ENCODE results near the gene KAZN. TPM values are rescaled to one million over a fixed set of nuclear protein-coding genes. Genes with fewer than 3 reads are reported as not detected.

The KAZN gene
- polyA plus RNA-seq, 1 donor (not counting 4 experiments of a cell fraction or from before 2014, with no cell fraction given): 5.9 TPM

DNA sequence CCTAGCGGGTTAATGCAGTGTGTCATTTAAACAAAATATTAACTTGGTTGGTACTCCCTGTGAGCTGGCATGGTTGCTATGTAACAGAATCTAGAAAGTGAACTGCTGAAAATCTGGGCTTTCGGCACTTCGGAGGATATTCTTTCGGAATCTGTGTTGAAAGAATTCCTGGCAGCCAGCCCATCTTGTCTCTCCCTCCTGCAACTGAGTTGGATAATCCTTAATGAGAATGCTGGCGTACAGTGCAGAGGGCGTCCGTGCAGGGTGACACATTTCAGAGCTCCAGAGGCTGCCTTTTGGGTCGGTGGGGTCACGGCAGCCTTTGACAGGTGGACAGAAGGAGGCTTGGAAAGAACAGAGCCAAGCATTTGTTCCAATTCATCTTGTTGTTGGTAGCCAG lies 3.7 kb downstream of the KAZN start:
- no peak overlapping the region for H2AFZ ChIP-seq (ENCODE audit: control insufficient read depth, low read length)
- H3K27me3 ChIP-seq (ENCODE audit: control insufficient read depth, extremely low read depth, insufficient read depth, low read length): peaks cover 50% of the 10 kb centered on the region
- H3K36me3 ChIP-seq (ENCODE audit: control insufficient read depth in 2 of 2, extremely low read depth in 1 of 2, insufficient read depth in 2 of 2, low read length in 2 of 2): no peaks in the 10 kb centered on the region
- peaks cover 8% of the 10 kb centered on the region for H3K4me1 ChIP-seq (ENCODE audit: control insufficient read depth, extremely low read depth, insufficient read depth, low read length)
- no peak overlapping the region for H3K4me3 ChIP-seq (ENCODE audit: control insufficient read depth in 2 of 3, extremely low read depth in 1 of 3, insufficient read depth in 2 of 3, low read depth in 1 of 3, low read length in 3 of 3)
- dilution Hi-C loops (cut with MboI; ENCODE audit: extremely low pct_ligation_motif_present, low sequenced_read_pairs): no loop called here
- peak overlapping the region; percentile 25 for H3K4me2 ChIP-seq (ENCODE audit: control insufficient read depth, extremely low read depth, insufficient read depth, low read depth, low read length)
- DNase-seq (ENCODE audit: low read depth, low spot score) (no peak), FAIRE-seq (no peak)
- H3K9me1 ChIP-seq (ENCODE audit: control insufficient read depth, extremely low read depth, insufficient read depth, low read length): no peaks in the 10 kb centered on the region
- H3K79me2 ChIP-seq (ENCODE audit: control insufficient read depth, insufficient read depth, low read length): no peaks in the 10 kb centered on the region
- no peaks in the 10 kb centered on the region for H4K20me1 ChIP-seq (ENCODE audit: control insufficient read depth, extremely low read depth, insufficient read depth, low read length)
- no peak overlapping the region for H3K27ac ChIP-seq (ENCODE audit: control insufficient read depth, insufficient read depth, low read length)
- TF ChIP-seq, protein P1, sequence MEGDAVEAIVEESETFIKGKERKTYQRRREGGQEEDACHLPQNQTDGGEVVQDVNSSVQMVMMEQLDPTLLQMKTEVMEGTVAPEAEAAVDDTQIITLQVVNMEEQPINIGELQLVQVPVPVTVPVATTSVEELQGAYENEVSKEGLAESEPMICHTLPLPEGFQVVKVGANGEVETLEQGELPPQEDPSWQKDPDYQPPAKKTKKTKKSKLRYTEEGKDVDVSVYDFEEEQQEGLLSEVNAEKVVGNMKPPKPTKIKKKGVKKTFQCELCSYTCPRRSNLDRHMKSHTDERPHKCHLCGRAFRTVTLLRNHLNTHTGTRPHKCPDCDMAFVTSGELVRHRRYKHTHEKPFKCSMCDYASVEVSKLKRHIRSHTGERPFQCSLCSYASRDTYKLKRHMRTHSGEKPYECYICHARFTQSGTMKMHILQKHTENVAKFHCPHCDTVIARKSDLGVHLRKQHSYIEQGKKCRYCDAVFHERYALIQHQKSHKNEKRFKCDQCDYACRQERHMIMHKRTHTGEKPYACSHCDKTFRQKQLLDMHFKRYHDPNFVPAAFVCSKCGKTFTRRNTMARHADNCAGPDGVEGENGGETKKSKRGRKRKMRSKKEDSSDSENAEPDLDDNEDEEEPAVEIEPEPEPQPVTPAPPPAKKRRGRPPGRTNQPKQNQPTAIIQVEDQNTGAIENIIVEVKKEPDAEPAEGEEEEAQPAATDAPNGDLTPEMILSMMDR (optimal IDR thresholded peaks at IDR 0.05 in 1 of 3, IDR thresholded peaks at IDR 0.05 in 1 of 3, conservative IDR thresholded peaks at IDR 0.05 in 1 of 3; ENCODE audit: extremely low read depth in 1 of 3, insufficient read depth in 2 of 3, low read length in 3 of 3): no peak
- H3K9ac ChIP-seq (ENCODE audit: control insufficient read depth, extremely low read depth, insufficient read depth, low read length): no peak overlapping the region
- no peaks in the 10 kb centered on the region for H3K9me3 ChIP-seq (ENCODE audit: control insufficient read depth, low read depth, low read length)

- no peaks in the 10 kb centered on the region for H3K79me2 ChIP-seq (ENCODE audit: control insufficient read depth, insufficient read depth, low read length)
- dilution Hi-C loops (cut with MboI; ENCODE audit: extremely low pct_ligation_motif_present, low sequenced_read_pairs): no loop called here
- no peak overlapping the region for H3K4me2 ChIP-seq (ENCODE audit: control insufficient read depth, extremely low read depth, insufficient read depth, low read depth, low read length)
- H2AFZ ChIP-seq (ENCODE audit: control insufficient read depth, low read length): no peak overlapping the region
- DNase-seq (ENCODE audit: low read depth, low spot score) (no peak), FAIRE-seq (no peak)
- H3K27ac ChIP-seq (ENCODE audit: control insufficient read depth, insufficient read depth, low read length): no peak overlapping the region
- no peaks in the 10 kb centered on the region for H3K36me3 ChIP-seq (ENCODE audit: control insufficient read depth in 2 of 2, extremely low read depth in 1 of 2, insufficient read depth in 2 of 2, low read length in 2 of 2)
- H3K9me1 ChIP-seq (ENCODE audit: control insufficient read depth, extremely low read depth, insufficient read depth, low read length): no peaks in the 10 kb centered on the region
- peaks cover 8% of the 10 kb centered on the region for H3K4me1 ChIP-seq (ENCODE audit: control insufficient read depth, extremely low read depth, insufficient read depth, low read length)
- H3K9me3 ChIP-seq (ENCODE audit: control insufficient read depth, low read depth, low read length): no peaks in the 10 kb centered on the region
- peaks cover 35% of the 10 kb centered on the region for H3K27me3 ChIP-seq (ENCODE audit: control insufficient read depth, extremely low read depth, insufficient read depth, low read length)
- no peak overlapping the region for H3K4me3 ChIP-seq (ENCODE audit: control insufficient read depth in 2 of 3, extremely low read depth in 1 of 3, insufficient read depth in 2 of 3, low read depth in 1 of 3, low read length in 3 of 3)
- no peak overlapping the region for H3K9ac ChIP-seq (ENCODE audit: control insufficient read depth, extremely low read depth, insufficient read depth, low read length)
- TF ChIP-seq, protein P1 (optimal IDR thresholded peaks at IDR 0.05 in 1 of 3, IDR thresholded peaks at IDR 0.05 in 1 of 3, conservative IDR thresholded peaks at IDR 0.05 in 1 of 3; ENCODE audit: extremely low read depth in 1 of 3, insufficient read depth in 2 of 3, low read length in 3 of 3): no peak
- no peak for TF ChIP-seq EZH2 (IDR thresholded peaks at IDR 0.05; ENCODE audit: low read length)
- H4K20me1 ChIP-seq (ENCODE audit: control insufficient read depth, extremely low read depth, insufficient read depth, low read length): no peaks in the 10 kb centered on the region
These were observed 5.2 kb downstream of the KAZN start for GRCh38 chr1:14603645-14604044.
